ENCODE data around the gene ABCB10. TPM values are rescaled to one million over a fixed set of nuclear protein-coding genes. Genes with fewer than 3 reads are reported as not detected.
A peak's percentile ranks its signal among the peaks of the same experiment; 100 is the strongest.

ABCB10 gene
- 10 to 100 TPM; 13.8 to 18.6 (median 17.0) TPM for total RNA-seq

- peak; percentile 90 to 91 for DNase-seq (ENCODE audit: low spot score in 2 of 2)
- Histone ChIP-seq H3K4me1 (peaks cover 0 to 14% of the 10 kb centered on the region in 2 donors), H3K36me3 (no peaks in the 10 kb centered on the region), H3K27ac (peak within 1 kb of the TSS; percentile 82 to 87), H3K4me3 (peak within 1 kb of the TSS; percentile 73 to 80 (median 73)), H3K9me3 (no peaks in the 10 kb centered on the region), H3K27me3 (no peaks in the 10 kb centered on the region)
- TF ChIP-seq POLR2AphosphoS5 (IDR thresholded peaks at IDR 0.05) (peak in 2 of 3 donors; percentile 59 to 61), CTCF (IDR thresholded peaks at IDR 0.05) (peak; percentile 47 to 75 (median 60)), POLR2A (IDR thresholded peaks at IDR 0.05) (no peak)
- intact Hi-C loops (cut with DNase I; ENCODE audit: low total_unique reads): loop anchor here (10.0 kb wide), 1 partner anchor 66 kb away; the partner anchor contains the start of genes TAF5L and URB2
Measured at GRCh38 chr1:229558460-229559335, at the start of gene ABCB10. ABCB10 (minus strand) TSS chr1:229558707; CDS start chr1:229558652, 55 bp downstream.

GRCh38 chr1:229607370-229607769, 48.9 kb upstream of the ABCB10 start:
- no peaks in the 10 kb centered on the region for H3K27me3 ChIP-seq
- peaks cover 15% of the 10 kb centered on the region for H3K36me3 ChIP-seq

GRCh38 chr1:229603371-229604005, 45.0 kb upstream of the ABCB10 start:
- Histone ChIP-seq H3K4me3 (no peak overlapping the region), H3K4me1 (no peaks in the 10 kb centered on the region), H3K9me3 (no peaks in the 10 kb centered on the region), H3K27me3 (no peaks in the 10 kb centered on the region), H3K36me3 (no peaks in the 10 kb centered on the region), H3K27ac (no peak overlapping the region)
- no peak for DNase-seq (ENCODE audit: low spot score in 2 of 2)
- no peak for TF ChIP-seq CTCF (IDR thresholded peaks at IDR 0.05)
- intact Hi-C loops (cut with DNase I; ENCODE audit: low total_unique reads): no loop called here

More at GRCh38 chr1:229607370-229607769, 48.9 kb upstream of the ABCB10 start:
- TF ChIP-seq POLR2AphosphoS5 (IDR thresholded peaks at IDR 0.05): no peak
- no peak for TF ChIP-seq POLR2A (IDR thresholded peaks at IDR 0.05)
- no peak for TF ChIP-seq CTCF (IDR thresholded peaks at IDR 0.05)
- H3K4me1 ChIP-seq: no peaks in the 10 kb centered on the region
- no peak overlapping the region for H3K4me3 ChIP-seq
- H3K9me3 ChIP-seq: no peaks in the 10 kb centered on the region
- no peak for DNase-seq (ENCODE audit: low spot score in 2 of 2)
- H3K27ac ChIP-seq: no peak overlapping the region
- intact Hi-C loops (cut with DNase I; ENCODE audit: low total_unique reads): no loop called here

GRCh38 chr1:229600229-229600628, 41.7 kb upstream of the ABCB10 start:
- no peaks in the 10 kb centered on the region for H3K9me3 ChIP-seq
- H3K27ac ChIP-seq: no peak overlapping the region
- no peaks in the 10 kb centered on the region for H3K36me3 ChIP-seq
- TF ChIP-seq POLR2AphosphoS5 (IDR thresholded peaks at IDR 0.05): no peak
- no peak for TF ChIP-seq POLR2A (IDR thresholded peaks at IDR 0.05)
- no peak for TF ChIP-seq CTCF (IDR thresholded peaks at IDR 0.05)
- H3K4me3 ChIP-seq: no peak overlapping the region
- no peaks in the 10 kb centered on the region for H3K27me3 ChIP-seq
- H3K4me1 ChIP-seq: no peaks in the 10 kb centered on the region
- intact Hi-C loops (cut with DNase I; ENCODE audit: low total_unique reads): no loop called here
- no peak for DNase-seq (ENCODE audit: low spot score in 2 of 2)
